ES-I3 (cell line): Measurements from ENCODE around the gene HTT.

ENCODE experiments used
- H3K36me3 ChIP-seq: 2 replicates; pipeline ENCODE4 v1.6.1; 2013; ENCODE audit warnings: mild to moderate bottlenecking, low read length, control low read depth, moderate library complexity; ENCODE audit not compliant: insufficient read depth
- H3K4me1 ChIP-seq: 2 replicates; pipeline ENCODE4 v1.6.1; 2013; ENCODE audit warnings: mild to moderate bottlenecking, control low read depth, low read length; ENCODE audit not compliant: insufficient read depth
- H3K9ac ChIP-seq: 2 replicates; pipeline ENCODE4 v1.6.1; 2013; ENCODE audit warnings: low read depth, mild to moderate bottlenecking, low read length, moderate library complexity
- H3K9me3 ChIP-seq: 2 replicates; pipeline ENCODE4 v1.6.1; 2013; ENCODE audit warnings: mild to moderate bottlenecking, low read length, moderate library complexity; ENCODE audit not compliant: control insufficient read depth, insufficient read depth

HTT gene

DNA sequence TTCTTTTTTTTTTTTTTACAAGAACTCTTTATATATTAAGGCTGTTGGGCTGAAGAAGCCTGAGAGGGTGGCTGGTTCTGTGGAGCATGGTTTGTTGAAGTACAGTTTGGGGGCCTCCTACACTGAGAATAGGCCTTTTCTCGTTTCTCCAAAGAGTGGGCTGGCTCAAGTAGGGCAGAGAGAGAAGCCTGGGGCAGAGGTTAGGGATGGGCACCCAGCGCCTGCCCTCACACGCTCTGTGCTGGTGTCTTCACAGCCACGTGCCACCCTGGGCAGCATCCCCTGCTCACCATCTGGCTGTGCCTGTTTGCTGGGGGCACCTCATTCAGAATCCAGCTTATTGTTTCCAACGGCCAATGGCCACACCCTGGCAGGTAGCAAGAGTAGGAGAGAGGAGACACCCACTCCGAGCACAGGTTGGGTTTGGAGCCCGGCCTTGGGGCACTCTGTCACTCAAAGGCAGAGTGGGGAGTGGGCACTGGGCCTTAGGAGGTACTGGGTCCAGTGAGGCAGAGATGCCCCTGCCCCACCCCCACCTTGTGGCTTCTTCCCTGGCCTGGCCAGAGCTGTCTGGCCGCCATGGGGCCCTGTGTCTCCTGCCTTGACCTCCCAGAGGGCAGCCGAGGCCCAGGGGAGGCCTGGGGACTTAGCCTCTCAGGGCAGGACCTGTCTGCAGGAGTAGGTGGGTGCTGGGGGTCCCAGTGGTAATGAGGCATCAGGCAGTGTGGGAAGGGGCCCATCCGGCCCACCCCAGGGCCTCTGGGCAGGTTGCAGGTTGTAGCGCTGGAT, 177.4 kb downstream of the HTT start:
- Histone ChIP-seq H3K36me3 (no peaks in the 10 kb centered on the region), H3K9me3 (no peaks in the 10 kb centered on the region), H3K4me1 (no peaks in the 10 kb centered on the region; the same call in 1 of the 2 replicates), H3K9ac (no peak overlapping the region)

DNA sequence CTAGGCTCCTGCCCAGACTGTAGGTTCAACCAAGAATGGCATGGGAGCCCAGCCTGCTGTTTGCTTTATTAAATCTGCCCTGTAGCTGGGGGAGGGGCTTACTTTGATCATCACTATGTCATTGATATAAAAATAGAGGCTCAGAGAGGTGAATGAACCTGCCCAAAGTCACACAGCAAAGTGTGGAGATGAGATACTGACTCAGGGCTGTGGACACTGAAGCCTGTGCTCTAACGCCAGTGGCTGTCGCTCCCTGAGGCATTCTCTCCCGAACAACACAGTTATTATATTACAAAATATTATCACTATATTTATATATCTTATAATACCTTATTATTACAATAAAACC, 178.0 kb downstream of the HTT start:
- Histone ChIP-seq H3K9ac (no peak overlapping the region), H3K36me3 (no peaks in the 10 kb centered on the region), H3K9me3 (no peaks in the 10 kb centered on the region), H3K4me1 (no peaks in the 10 kb centered on the region; the same call in 1 of the 2 replicates)

DNA sequence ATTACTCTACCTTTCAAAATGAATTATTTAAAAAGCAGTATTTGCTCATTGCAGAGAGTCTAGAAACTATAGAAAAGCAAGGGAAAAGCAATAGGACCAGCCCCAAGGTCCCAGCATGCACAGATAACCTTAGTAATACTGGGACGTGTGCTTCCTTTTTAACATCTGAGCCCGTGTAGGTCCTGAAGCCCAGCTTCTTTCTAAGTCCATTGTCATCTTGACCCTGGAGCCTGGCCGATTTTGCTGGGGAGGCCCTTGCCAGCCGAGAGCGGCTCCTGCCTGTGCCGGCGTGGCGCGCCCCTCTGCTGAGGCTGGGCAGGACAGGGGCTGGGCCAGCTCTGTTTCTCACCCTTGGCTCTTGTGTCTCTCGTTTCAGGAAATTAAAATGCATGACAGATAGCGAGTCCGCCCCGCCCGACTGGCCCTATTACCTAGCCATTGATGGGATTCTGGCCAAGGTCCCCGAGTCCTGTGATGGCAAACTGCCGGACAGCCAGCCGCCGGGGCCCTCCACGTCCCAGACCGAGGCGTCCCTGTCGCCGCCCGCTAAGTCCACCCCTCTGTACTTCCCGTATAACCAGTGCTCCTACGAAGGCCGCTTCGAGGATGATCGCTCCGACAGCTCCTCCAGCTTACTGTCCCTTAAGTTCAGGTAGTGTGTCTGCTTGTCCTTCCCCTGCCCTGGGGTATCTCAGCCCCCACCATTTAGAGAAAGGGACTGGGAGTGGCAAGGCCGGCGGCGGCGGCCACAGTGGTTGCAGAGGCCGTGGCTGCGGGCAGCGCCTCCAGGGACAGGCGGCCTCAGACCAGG, 178.6 kb downstream of the HTT start:
- H3K9me3 ChIP-seq, result no peaks in the 10 kb centered on the region
- H3K9ac ChIP-seq, result no peak overlapping the region
- no peaks in the 10 kb centered on the region; the same call in 1 of the 2 replicates for H3K4me1 ChIP-seq
- no peaks in the 10 kb centered on the region for H3K36me3 ChIP-seq

DNA sequence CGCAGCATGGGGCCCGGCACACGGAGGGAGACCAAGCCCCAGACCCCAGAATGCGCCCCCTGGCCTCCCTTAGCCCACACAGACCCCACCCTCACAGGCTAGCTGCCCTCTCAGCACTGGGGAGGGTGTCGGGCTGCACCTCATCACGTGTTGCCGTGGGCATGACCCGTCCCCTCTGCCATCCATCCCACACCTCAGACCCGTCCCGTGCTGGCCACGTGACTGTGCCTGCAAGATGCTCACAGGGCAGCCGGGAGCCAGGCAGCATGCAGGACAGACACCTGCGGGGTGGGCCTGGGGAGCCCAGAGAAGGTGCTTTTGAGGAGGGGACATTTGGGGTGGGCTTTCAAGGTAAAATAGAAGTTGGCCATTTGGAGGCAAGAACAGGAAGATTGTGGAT, 179.3 kb downstream of the HTT start:
- no peak overlapping the region for H3K9ac ChIP-seq
- H3K36me3 ChIP-seq, result no peaks in the 10 kb centered on the region
- no peaks in the 10 kb centered on the region for H3K9me3 ChIP-seq
- no peaks in the 10 kb centered on the region; the same call in 1 of the 2 replicates for H3K4me1 ChIP-seq

DNA sequence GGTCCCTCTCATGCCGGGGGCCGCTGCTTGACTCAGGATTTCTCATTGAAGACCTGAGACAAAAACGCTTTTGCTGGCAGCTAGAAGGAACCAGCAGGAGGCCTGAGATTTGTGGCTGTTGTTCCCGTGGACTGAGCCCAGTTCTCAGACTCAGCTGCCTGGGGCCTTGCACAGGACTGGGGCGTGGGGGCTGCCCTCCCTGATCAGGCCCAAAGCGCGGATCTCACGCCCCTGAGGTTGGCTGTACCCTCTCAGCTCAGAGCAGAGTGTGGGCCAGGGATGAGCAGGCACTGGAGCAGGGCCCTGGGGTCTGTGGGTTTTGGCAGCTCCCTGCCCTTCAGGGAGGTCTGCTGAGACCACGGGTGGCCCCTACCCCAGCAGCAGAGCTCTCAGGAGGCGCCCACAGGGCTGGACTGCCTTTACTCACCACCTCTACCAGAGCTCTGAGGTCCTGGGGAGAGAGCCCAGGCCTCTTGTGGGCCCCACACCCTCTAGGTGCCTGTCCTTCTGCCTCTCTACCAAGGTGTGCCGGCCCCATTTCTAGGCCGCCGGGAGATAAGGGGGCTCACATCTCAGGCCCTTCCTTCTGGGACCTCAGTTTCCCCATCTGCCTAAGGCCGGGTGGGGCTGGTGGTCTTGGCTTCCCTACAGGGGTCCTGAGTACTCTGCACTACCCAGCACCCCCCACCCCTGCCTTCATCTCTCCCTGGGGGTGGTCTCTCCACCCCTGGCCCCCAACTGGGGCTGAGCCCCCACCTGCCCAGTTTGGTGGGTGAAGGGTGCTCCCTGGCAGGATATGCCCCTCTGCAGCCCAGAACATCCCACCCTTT, 180.0 kb downstream of the HTT start:
- Histone ChIP-seq H3K9ac (no peak overlapping the region), H3K9me3 (no peaks in the 10 kb centered on the region), H3K36me3 (no peaks in the 10 kb centered on the region), H3K4me1 (no peaks in the 10 kb centered on the region; the same call in 1 of the 2 replicates)

DNA sequence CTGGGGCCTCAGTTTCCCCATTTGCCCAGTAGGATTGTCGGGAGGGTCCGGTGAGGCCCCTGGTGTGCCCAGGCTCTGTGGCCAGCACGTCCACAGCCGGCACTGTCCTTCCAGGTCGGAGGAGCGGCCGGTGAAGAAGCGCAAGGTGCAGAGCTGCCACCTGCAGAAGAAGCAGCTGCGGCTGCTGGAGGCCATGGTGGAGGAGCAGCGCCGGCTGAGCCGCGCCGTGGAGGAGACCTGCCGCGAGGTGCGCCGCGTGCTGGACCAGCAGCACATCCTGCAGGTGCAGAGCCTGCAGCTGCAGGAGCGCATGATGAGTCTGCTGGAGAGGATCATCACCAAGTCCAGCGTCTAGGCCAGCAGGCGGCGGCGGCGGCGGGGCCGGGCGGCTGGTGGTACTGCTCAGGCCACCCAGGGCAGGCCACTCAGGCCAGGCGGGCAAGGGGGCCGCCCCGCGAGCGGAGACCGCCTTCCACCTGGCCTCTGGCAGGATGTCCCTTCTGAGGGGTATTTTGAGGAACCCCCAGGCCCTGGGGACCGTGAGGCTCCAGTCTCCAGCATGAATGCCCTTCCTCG, 181.2 kb downstream of the HTT start:
- H3K9ac ChIP-seq, result no peak overlapping the region
- no peaks in the 10 kb centered on the region; the same call in 1 of the 2 replicates for H3K4me1 ChIP-seq
- H3K36me3 ChIP-seq, result no peaks in the 10 kb centered on the region
- H3K9me3 ChIP-seq, result no peaks in the 10 kb centered on the region

DNA sequence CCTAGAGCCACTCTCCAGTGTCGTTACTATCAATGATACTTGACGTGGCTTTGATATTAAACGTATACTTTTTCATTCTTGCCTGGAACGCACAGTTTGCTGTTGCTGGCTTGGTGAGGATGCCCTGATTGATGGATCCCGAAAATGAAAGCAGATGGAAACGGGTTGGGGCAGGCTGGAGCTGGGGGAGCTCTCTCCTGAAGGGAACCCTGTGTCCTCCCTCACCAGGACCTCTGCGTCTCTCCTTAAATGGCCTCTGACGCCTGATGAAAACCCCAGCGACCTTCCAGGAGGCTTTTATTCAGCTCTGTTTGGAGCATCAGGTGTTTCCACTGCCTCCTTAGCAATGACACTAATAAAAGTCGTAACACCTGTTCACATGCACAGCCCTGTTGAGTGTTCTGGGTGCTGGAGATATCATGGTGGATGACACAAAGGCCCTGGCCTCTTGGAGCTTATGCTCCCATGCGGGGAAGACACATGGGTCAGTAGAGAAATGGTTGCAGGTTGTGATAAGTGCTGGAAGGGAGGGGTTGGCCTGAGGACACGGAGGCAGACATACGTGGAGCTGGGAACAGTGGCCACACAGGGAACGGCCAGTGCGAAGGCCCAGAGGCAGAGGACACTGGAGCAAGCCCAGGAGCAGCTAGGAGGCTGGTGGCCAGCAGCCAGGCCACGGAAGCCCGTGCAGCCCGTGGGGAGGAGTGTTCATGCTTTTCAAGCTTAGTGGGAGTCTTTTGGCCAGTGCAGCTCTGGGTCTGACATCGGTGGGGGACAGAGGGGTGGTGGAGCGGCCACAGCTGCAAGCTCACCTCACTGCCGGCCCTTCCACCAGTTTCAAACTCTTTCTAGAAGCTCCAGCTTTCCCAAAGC, 182.0 kb downstream of the HTT start:
- Histone ChIP-seq H3K9me3 (no peaks in the 10 kb centered on the region), H3K9ac (no peak overlapping the region), H3K4me1 (no peaks in the 10 kb centered on the region), H3K36me3 (no peaks in the 10 kb centered on the region)

DNA sequence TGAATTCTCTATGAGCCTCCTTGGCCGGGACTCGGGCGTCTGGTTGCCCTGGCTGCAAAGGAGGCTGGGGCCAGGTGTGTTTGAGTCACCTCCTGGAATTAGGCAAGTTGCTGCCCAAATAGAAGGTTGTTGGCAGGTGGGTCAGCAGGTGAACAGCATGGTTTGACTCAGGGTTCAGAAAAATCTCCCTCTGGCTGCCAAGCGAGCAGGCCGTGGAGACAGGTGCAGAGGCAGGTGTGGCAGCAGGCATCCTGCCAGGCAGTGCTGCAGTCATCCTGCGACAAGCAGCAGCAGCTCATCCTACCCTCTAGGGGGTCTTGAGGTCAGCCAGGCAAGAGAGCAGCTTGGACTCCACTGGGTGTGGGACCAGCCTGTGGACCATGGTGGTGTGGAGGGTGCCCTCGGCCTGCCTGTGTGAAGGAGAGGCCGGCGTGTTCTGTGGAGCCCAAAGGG, 182.6 kb downstream of the HTT start:
- Histone ChIP-seq H3K4me1 (no peaks in the 10 kb centered on the region), H3K9ac (no peak overlapping the region), H3K36me3 (no peaks in the 10 kb centered on the region), H3K9me3 (no peaks in the 10 kb centered on the region)

DNA sequence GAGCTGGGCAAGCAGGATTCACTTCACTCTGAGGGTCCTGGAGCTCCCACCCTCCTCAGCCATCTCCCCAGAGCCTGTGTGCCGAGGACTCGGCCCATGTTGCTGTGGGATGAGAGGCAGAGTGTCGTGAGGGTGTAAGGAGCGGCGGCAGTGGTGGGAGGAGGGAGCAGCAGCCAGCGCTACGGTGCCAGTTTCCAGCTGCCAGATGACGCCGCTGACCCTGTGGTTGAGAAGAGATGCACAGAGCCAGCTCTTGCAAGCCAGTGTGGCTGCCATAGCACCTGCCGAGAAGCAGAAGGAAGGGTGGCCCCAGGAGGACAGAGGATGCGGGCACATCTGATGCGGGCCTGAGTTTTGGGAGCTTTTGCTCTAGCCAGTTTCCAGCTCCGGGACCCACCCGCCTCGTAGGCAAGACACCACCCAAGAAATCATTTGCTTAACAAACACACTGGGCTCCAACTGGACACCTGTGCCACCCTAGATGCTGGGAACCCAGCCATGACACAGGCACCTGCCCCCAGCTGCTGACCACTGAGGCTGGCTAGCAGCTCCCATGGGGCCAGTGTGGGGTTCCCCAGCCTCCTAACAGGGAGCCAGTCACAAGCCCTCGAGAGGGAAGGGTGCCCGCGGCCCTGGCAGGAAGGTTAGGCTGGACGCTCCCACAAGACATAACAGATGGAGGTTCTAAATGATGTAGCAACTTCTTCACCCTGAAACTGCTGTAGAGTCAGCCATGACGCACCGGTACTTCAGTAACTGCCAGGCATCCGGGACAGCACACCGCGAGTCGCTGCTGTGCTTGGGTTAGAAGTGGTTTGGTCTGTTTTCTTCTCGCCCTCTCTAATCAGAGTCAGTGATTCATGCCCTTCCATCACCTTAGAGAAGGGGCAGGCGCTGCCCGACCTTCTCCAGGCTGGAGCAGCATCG, 183.3 kb downstream of the HTT start:
- Histone ChIP-seq H3K9me3 (no peaks in the 10 kb centered on the region), H3K4me1 (no peaks in the 10 kb centered on the region), H3K36me3 (no peaks in the 10 kb centered on the region), H3K9ac (no peak overlapping the region)

DNA sequence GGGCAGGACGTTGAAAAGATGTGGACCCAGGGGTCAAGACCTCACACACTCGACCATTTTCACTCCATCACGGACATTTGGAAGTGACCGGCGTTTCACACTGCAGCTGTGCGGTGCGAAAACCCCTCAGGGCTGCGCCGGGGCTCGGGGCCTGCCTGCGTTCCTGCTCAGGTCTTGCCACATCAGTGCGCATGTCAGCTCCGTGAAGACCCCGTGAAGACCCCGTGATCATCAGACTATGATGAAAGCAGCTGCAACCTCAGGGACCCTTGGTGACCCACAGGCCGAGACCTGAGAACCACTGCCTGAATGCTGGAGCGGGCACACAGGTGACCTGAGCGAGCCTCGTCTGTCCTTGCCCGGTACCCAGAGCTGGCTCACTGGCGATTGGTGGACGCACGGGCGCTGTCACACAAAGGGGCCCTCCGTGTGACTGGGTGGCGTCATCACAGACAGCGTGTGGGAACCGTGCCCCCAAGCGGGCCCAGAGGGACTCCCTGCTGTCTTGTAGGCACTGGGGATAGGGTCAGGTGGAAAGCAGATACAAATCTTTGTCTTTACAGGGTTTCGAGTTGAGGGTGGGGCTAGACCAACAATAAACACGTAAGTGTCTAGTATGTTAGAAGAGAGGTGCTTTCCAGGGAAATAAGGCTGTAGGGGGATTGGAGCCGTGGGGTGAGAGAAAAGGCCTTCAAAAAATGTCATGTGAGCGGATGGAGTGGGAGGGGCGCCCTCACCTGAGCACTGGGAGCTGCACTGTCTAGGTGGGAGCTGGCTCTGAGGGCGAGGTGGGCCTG, 187.1 kb downstream of the HTT start:
- no peaks in the 10 kb centered on the region for H3K4me1 ChIP-seq
- H3K9me3 ChIP-seq, result no peaks in the 10 kb centered on the region
- H3K36me3 ChIP-seq, result no peaks in the 10 kb centered on the region
- no peak overlapping the region for H3K9ac ChIP-seq

DNA sequence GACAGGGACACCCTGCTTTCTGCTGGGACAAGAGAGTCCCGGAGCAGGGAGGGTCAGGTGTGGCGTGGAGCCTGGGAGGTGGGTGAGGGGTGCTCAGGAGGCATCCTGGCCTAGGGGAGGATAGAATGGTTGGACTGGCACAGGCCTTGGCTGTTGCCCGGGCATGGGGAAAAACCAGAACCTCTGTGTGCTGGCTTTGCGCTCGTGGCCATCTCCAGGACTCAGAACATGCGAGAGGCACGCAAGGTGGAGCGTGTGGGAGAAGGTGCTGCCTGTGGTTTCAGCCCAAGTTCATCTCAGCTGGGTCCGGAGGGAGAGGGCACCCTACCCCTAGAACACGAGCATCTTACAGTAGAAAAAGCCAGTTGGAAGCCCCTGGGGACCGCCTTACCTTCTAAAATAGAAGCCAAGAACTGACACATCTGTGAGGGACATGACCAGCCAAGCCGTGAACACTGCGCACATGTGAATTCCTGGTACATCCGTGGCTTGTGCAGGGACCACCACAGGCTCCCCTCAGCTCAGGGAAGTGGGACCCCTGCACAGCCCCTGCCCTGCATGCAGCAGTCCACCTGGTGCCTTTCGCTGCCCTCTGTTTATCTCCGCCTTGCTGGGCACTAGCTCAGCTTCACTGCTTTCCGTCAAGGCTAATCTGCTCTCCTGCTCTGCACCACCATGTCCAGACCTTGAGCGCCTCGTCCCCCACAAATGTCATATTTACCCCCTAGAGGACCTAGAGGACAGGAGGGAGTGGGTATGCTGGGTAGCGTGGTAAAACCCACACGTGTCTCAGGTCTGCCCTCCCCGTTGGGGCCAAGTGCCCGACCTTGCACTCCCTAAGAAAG, 187.9 kb downstream of the HTT start:
- H3K9ac ChIP-seq, result no peak overlapping the region
- H3K36me3 ChIP-seq, result no peaks in the 10 kb centered on the region
- no peaks in the 10 kb centered on the region for H3K4me1 ChIP-seq
- H3K9me3 ChIP-seq, result no peaks in the 10 kb centered on the region
